ENCODE measurements around the gene MTOR.

MTOR gene

GRCh38 chr1:11125931-11126330, 136.4 kb downstream of the MTOR start:
- DNase-seq (ENCODE audit: extremely low read depth, low read depth): no peak
- TF ChIP-seq CTCF (IDR thresholded peaks at IDR 0.05; ENCODE audit: low read depth, low read length): no peak

GRCh38 chr1:11124965-11125364, 137.4 kb downstream of the MTOR start:
- TF ChIP-seq CTCF (IDR thresholded peaks at IDR 0.05; ENCODE audit: low read depth, low read length): no peak
- DNase-seq (ENCODE audit: extremely low read depth, low read depth): no peak

GRCh38 chr1:11116318-11116717, 146.0 kb downstream of the MTOR start:
- TF ChIP-seq CTCF (IDR thresholded peaks at IDR 0.05; ENCODE audit: low read depth, low read length): no peak
- no peak for DNase-seq (ENCODE audit: extremely low read depth, low read depth)

GRCh38 chr1:11114966-11115365, 147.4 kb downstream of the MTOR start:
- no peak for DNase-seq (ENCODE audit: extremely low read depth, low read depth)
- TF ChIP-seq CTCF (IDR thresholded peaks at IDR 0.05; ENCODE audit: low read depth, low read length): no peak

GRCh38 chr1:11109047-11109760, 153.1 kb downstream of the MTOR start:
- no peak for TF ChIP-seq CTCF (IDR thresholded peaks at IDR 0.05; ENCODE audit: low read depth, low read length)
- no peak for DNase-seq (ENCODE audit: extremely low read depth, low read depth)

- DNase-seq (ENCODE audit: extremely low read depth, low read depth): no peak
- TF ChIP-seq CTCF (IDR thresholded peaks at IDR 0.05; ENCODE audit: low read depth, low read length): no peak
Observed at GRCh38 chr1:11107599-11107998, 154.8 kb downstream of the MTOR start.

GRCh38 chr1:11105586-11105985, 156.8 kb downstream of the MTOR start:
- no peak for DNase-seq (ENCODE audit: extremely low read depth, low read depth)
- no peak for TF ChIP-seq CTCF (IDR thresholded peaks at IDR 0.05; ENCODE audit: low read depth, low read length)
